Myometrial cell (primary cell): ENCODE data around the gene PCDHA5. TPM values are rescaled to one million over a fixed set of nuclear protein-coding genes. Genes with fewer than 3 reads are reported as not detected.

ENCODE experiments used
- total RNA-seq: library from RNA; depleted of rRNA; stranded (reverse); fragments of >200 nt; gene quantifications from 2 replicates; pipeline ENCODE4 v1.2.3, GENCODE V29; 2015

Gene PCDHA5
- total RNA-seq, result not detected in 2 replicates

GRCh38 chr5:140821375-140822280 lies at the start of gene PCDHA5:
TSS of gene PCDHA5 (plus strand) at chr5:140821613.

GRCh38 chr5:140785905-140786686 lies 35.3 kb upstream of the PCDHA5 start, which contains the start of gene PCDHA1:
TSS of gene PCDHA1 (plus strand) at chr5:140786140.

GRCh38 chr5:140794595-140795258 lies 26.7 kb upstream of the PCDHA5 start, which contains the start of gene PCDHA2:
TSS of gene PCDHA2 (plus strand) at chr5:140794852.

GRCh38 chr5:140800816-140801493 lies 20.5 kb upstream of the PCDHA5 start, which contains the start of gene PCDHA3:
TSS of gene PCDHA3 (plus strand) at chr5:140801057.

GRCh38 chr5:140806834-140807775 lies 14.3 kb upstream of the PCDHA5 start, which contains the start of gene PCDHA4:
TSS of gene PCDHA4 (plus strand) at chr5:140807068.

GRCh38 chr5:140827704-140828361 lies 6.4 kb downstream of the PCDHA5 start, which contains the start of gene PCDHA6:
TSS of gene PCDHA6 (plus strand) at chr5:140827960. CDS start at chr5:140828092, 132 bp downstream.

GRCh38 chr5:140833993-140834392 lies 12.6 kb downstream of the PCDHA5 start, which contains the start of gene PCDHA7:
TSS of gene PCDHA7 (plus strand) at chr5:140834269. CDS start at chr5:140834384, 115 bp downstream.

GRCh38 chr5:140840978-140841962 lies 19.9 kb downstream of the PCDHA5 start, which contains the start of gene PCDHA8:
TSS of gene PCDHA8 (plus strand) at chr5:140841187. CDS start at chr5:140841322, 135 bp downstream.

GRCh38 chr5:140848139-140849102 lies 27.0 kb downstream of the PCDHA5 start, which contains the start of gene PCDHA9:
TSS of gene PCDHA9 (plus strand) at chr5:140848382. CDS start at chr5:140848496, 114 bp downstream.

GRCh38 chr5:140855772-140856674 lies 34.6 kb downstream of the PCDHA5 start, which contains the start of gene PCDHA10:
TSS of gene PCDHA10 (plus strand) at chr5:140855897. CDS start at chr5:140856049, 152 bp downstream.

GRCh38 chr5:140868721-140869554 lies 47.5 kb downstream of the PCDHA5 start, which contains the start of gene PCDHA11:
TSS of gene PCDHA11 (plus strand) at chr5:140868957. CDS start at chr5:140869104, 147 bp downstream.

